PC-9 (cell line): Measurements from ENCODE around the gene ALLC. TPM values are rescaled to one million over a fixed set of nuclear protein-coding genes. Genes with fewer than 3 reads are reported as not detected.

ENCODE experiments used
- BruUV-seq: library from RNA; stranded (reverse); fragments of 400-500 nt; replicated peaks from 2 replicates; lab custom pipeline; 2021; lab: Mats Ljungman, UMichigan
- CTCF ChIA-PET: fragments of 300-600 bp; sonication (Branson Sonifier 250); formaldehyde crosslinking; loops from one replicate; lab custom pipeline; 2022; ENCODE audit warnings: antibody characterized with exemption; lab: Charles Lee
- POLR2A ChIA-PET: fragments of 300-600 bp; sonication (Branson Sonifier 250); formaldehyde crosslinking; loops from one replicate; lab custom pipeline; 2022; ENCODE audit warnings: antibody characterized with exemption; ENCODE audit not compliant: unreplicated experiment; lab: Charles Lee
- DNase-seq, 2 experiments: peaks; one replicate each; pipeline versions ENCODE4 v3.0.0 to v3.0.0-alpha.2; 2015 to 2022; ENCODE audit warnings: mixed read lengths in 1 of 2
- H2AFZ ChIP-seq: fragments of 200-600 bp; sonication (generic); 2 replicates; pipeline ENCODE4 v1.8.1; 2017; ENCODE audit warnings: antibody characterized with exemption
- H3F3A ChIP-seq: fragments of 200-600 bp; sonication (generic); 2 replicates; pipeline ENCODE4 v1.8.1; 2017; ENCODE audit warnings: antibody characterized with exemption, mild to moderate bottlenecking, low read depth; ENCODE audit not compliant: insufficient read depth
- H3K27ac ChIP-seq: fragments of 200-600 bp; sonication (generic); 2 replicates; pipeline ENCODE4 v1.6.1; 2016; ENCODE audit warnings: mixed run types
- H3K27me3 ChIP-seq: fragments of 200-600 bp; sonication (generic); 2 replicates; pipeline ENCODE4 v1.6.1; 2016; ENCODE audit warnings: low read depth, mixed run types; ENCODE audit not compliant: insufficient read depth
- H3K36me3 ChIP-seq: fragments of 200-600 bp; sonication (generic); 2 replicates; pipeline ENCODE4 v1.6.1; 2016; ENCODE audit warnings: low read depth, mixed run types
- H3K4me1 ChIP-seq: fragments of 200-600 bp; sonication (generic); replicated peaks from 2 replicates; pipeline ENCODE4 v1.6.1; 2016; ENCODE audit warnings: mixed run types; ENCODE audit not compliant: insufficient read depth
- H3K4me2 ChIP-seq: fragments of 200-600 bp; sonication (generic); 2 replicates; pipeline ENCODE4 v1.6.1; 2017; ENCODE audit warnings: mixed run types
- H3K4me3 ChIP-seq: fragments of 200-600 bp; sonication (generic); 2 replicates; pipeline ENCODE4 v1.6.1; 2016; ENCODE audit warnings: mixed run types
- H3K79me2 ChIP-seq: fragments of 200-600 bp; sonication (generic); 2 replicates; pipeline ENCODE4 v1.6.1; 2017; ENCODE audit warnings: low read depth, mixed run types
- H3K9me2 ChIP-seq: fragments of 200-600 bp; sonication (generic); 2 replicates; pipeline ENCODE4 v1.8.1; 2017; ENCODE audit warnings: mild to moderate bottlenecking; ENCODE audit not compliant: insufficient read depth
- H3K9me3 ChIP-seq: fragments of 200-600 bp; sonication (generic); 2 replicates; pipeline ENCODE4 v1.8.1; 2016; ENCODE audit warnings: low read depth; ENCODE audit not compliant: insufficient read depth
- H4K20me1 ChIP-seq: fragments of 200-600 bp; sonication (generic); 2 replicates; pipeline ENCODE4 v1.8.1; 2017; ENCODE audit not compliant: insufficient read depth
- CTCF ChIP-seq: fragments of 200-600 bp; sonication (generic); conservative IDR thresholded peaks from 2 replicates; pipeline ENCODE4 v1.6.1; 2017; ENCODE audit warnings: mixed run types, antibody characterized with exemption, mild to moderate bottlenecking, moderate library complexity
- EZH2 ChIP-seq: fragments of 200-600 bp; sonication (generic); IDR thresholded peaks from 2 replicates; pipeline ENCODE4 v1.8.0; 2017; ENCODE audit warnings: antibody characterized with exemption, low read depth
- intact Hi-C: fragments of 100-400 bp; cut with micrococcal nuclease; formaldehyde crosslinking; loops from one replicate; pipeline ENCODE4 v1.10.0; 2022; ENCODE audit not compliant: unreplicated experiment
- total RNA-seq: library from RNA; stranded (reverse); gene quantifications from 2 replicates; pipeline ENCODE4 v1.2.3, GENCODE V29; 2021

The ALLC gene
- total RNA-seq, 1 experiment from 2014 or later, result not detected

GRCh38 chr2:3667151-3667631 lies 9.2 kb downstream of the ALLC start:
- TF ChIP-seq CTCF, result no peak
- no peak for TF ChIP-seq EZH2
- ChIA-PET POLR2A (no interaction called here), CTCF (no interaction called here)
- Histone ChIP-seq H3F3A (no peaks in the 10 kb centered on the region), H3K36me3 (no peaks in the 10 kb centered on the region), H4K20me1 (no peaks in the 10 kb centered on the region), H3K9me2 (no peaks in the 10 kb centered on the region), H3K4me3 (no peak overlapping the region), H3K27ac (no peak overlapping the region), H3K27me3 (peaks cover 69% of the 10 kb centered on the region), H3K4me1 (no peaks in the 10 kb centered on the region), H3K4me2 (no peak overlapping the region), H2AFZ (no peak overlapping the region), H3K79me2 (no peaks in the 10 kb centered on the region), H3K9me3 (no peaks in the 10 kb centered on the region)
- DNase-seq, result no peak
- BruUV-seq, result no TSS peak
- intact Hi-C loops, result no loop called here

- H2AFZ ChIP-seq, result no peak overlapping the region
- H3K4me3 ChIP-seq, result no peak overlapping the region
- no peaks in the 10 kb centered on the region for H4K20me1 ChIP-seq
- TF ChIP-seq CTCF, result no peak
- 0 out of 2 replicates have a peak, but pooled peaks have one; percentile 47 for TF ChIP-seq EZH2
- no peaks in the 10 kb centered on the region for H3K9me2 ChIP-seq
- no peak overlapping the region for H3K4me2 ChIP-seq
- no peaks in the 10 kb centered on the region for H3K4me1 ChIP-seq
- POLR2A ChIA-PET, result no interaction called here
- no TSS peak for BruUV-seq
- CTCF ChIA-PET, result no interaction called here
- no peaks in the 10 kb centered on the region for H3K36me3 ChIP-seq
- DNase-seq, result no peak
- H3K27me3 ChIP-seq, result peaks cover 93% of the 10 kb centered on the region
- intact Hi-C loops, result no loop called here
- no peaks in the 10 kb centered on the region for H3F3A ChIP-seq
- no peak overlapping the region for H3K27ac ChIP-seq
- H3K79me2 ChIP-seq, result no peaks in the 10 kb centered on the region
- no peaks in the 10 kb centered on the region for H3K9me3 ChIP-seq
Observed at GRCh38 chr2:3669656-3670055, 11.7 kb downstream of the ALLC start.

GRCh38 chr2:3670376-3670775 lies 12.4 kb downstream of the ALLC start:
- no peak overlapping the region for H3K27ac ChIP-seq
- H3K4me3 ChIP-seq, result no peak overlapping the region
- no peak overlapping the region for H3K4me2 ChIP-seq
- no peaks in the 10 kb centered on the region for H4K20me1 ChIP-seq
- no peaks in the 10 kb centered on the region for H3K79me2 ChIP-seq
- no peaks in the 10 kb centered on the region for H3F3A ChIP-seq
- peaks cover 98% of the 10 kb centered on the region for H3K27me3 ChIP-seq
- CTCF ChIA-PET, result no interaction called here
- no peak for DNase-seq
- POLR2A ChIA-PET, result no interaction called here
- no TSS peak for BruUV-seq
- intact Hi-C loops, result no loop called here
- H3K4me1 ChIP-seq, result no peaks in the 10 kb centered on the region
- no peaks in the 10 kb centered on the region for H3K36me3 ChIP-seq
- no peak overlapping the region for H2AFZ ChIP-seq
- no peaks in the 10 kb centered on the region for H3K9me2 ChIP-seq
- H3K9me3 ChIP-seq, result no peaks in the 10 kb centered on the region
- TF ChIP-seq EZH2 (no peak), CTCF (no peak)
